Endothelial cell of umbilical vein (primary cell): ENCODE data around the gene VSIG4. TPM values are rescaled to one million over a fixed set of nuclear protein-coding genes. Genes with fewer than 3 reads are reported as not detected.

Experiments
- BruUV-seq: library from RNA; stranded (reverse); fragments of 400-500 nt; replicated peaks from 2 replicates; lab custom pipeline; 2021; lab: Mats Ljungman, UMichigan
- CTCF ChIA-PET: fragments of 300-600, 350-600 bp; sonication (Branson Sonifier 250); formaldehyde crosslinking; loops from one replicate; lab custom pipeline; 2021; ENCODE audit warnings: antibody characterized with exemption, inconsistent platforms; lab: Charles Lee
- POLR2A ChIA-PET: fragments of 300-600, 350-600 bp; sonication (Branson Sonifier 250); formaldehyde crosslinking; loops from one replicate; lab custom pipeline; 2021; ENCODE audit warnings: antibody characterized with exemption, inconsistent platforms; lab: Charles Lee
- DNase-seq: peaks from one replicate; pipeline ENCODE4 v3.0.0-alpha.2; 2011; ENCODE audit warnings: low read depth, low spot score
- FAIRE-seq: peaks from 2 replicates; lab custom pipeline; 2011; peaks lifted over from hg19 to GRCh38; lab: Jason Lieb, UNC
- H2AFZ ChIP-seq: 2 replicates; pipeline ENCODE4 v1.6.0; 2012; ENCODE audit warnings: low read depth, low read length, control low read depth, inconsistent platforms
- H3K27ac ChIP-seq: 2 replicates; pipeline ENCODE4 v1.5.1; 2011; ENCODE audit warnings: low read depth, mild to moderate bottlenecking, control low read depth, low read length, moderate library complexity; ENCODE audit not compliant: insufficient read depth
- H3K27me3 ChIP-seq, 2 experiments: 2 replicates each; pipeline versions ENCODE4 v1.6.0 to v1.6.1; 2011; ENCODE audit warnings: low read length in 2 of 2, mixed read lengths in 1 of 2; ENCODE audit not compliant: control insufficient read depth in 2 of 2, insufficient read depth in 2 of 2
- H3K36me3 ChIP-seq, 2 experiments: 2 replicates in 1 of 2; 3 replicates in 1 of 2; pipeline ENCODE4 v1.5.1; 2011; ENCODE audit warnings: low read length in 2 of 2, mild to moderate bottlenecking in 1 of 2, moderate library complexity in 1 of 2; ENCODE audit not compliant: control insufficient read depth in 2 of 2, insufficient read depth in 2 of 2; ENCODE audit errors: extremely low read depth in 1 of 2
- H3K4me1 ChIP-seq: 3 replicates; pipeline ENCODE4 v1.5.1; 2011; ENCODE audit warnings: mild to moderate bottlenecking, low read length; ENCODE audit not compliant: control insufficient read depth, insufficient read depth; ENCODE audit errors: extremely low read depth
- H3K4me2 ChIP-seq: 2 replicates; pipeline ENCODE4 v1.6.1; 2011; ENCODE audit warnings: low read length, control low read depth, mixed read lengths; ENCODE audit not compliant: insufficient read depth
- H3K4me3 ChIP-seq, 3 experiments: fragments of 200-600 bp in 1 of 3; sonication (generic), shearing (Covaris generic) in 1 of 3; replicated peaks in 1 of 3; 2 replicates each; pipeline ENCODE4 v1.5.1; 2011 to 2016; ENCODE audit warnings: control low read depth in 3 of 3, low read length in 3 of 3, mild to moderate bottlenecking in 2 of 3, inconsistent platforms in 1 of 3, low read depth in 1 of 3, moderate library complexity in 1 of 3; ENCODE audit not compliant: insufficient read depth in 1 of 3
- H3K79me2 ChIP-seq: 2 replicates; pipeline ENCODE4 v1.6.0; 2012; ENCODE audit warnings: low read length, inconsistent platforms; ENCODE audit not compliant: control insufficient read depth, insufficient read depth
- H3K9ac ChIP-seq: replicated peaks from 2 replicates; pipeline ENCODE3; 2011; ENCODE audit warnings: low read length, control low read depth; ENCODE audit not compliant: insufficient read depth; ENCODE audit errors: extremely low read depth
- H3K9me1 ChIP-seq: replicated peaks from 3 replicates; pipeline ENCODE4 v1.6.0; 2011; ENCODE audit warnings: mild to moderate bottlenecking, low read length; ENCODE audit not compliant: control insufficient read depth, insufficient read depth; ENCODE audit errors: extremely low read depth
- H3K9me3 ChIP-seq: replicated peaks from 2 replicates; pipeline ENCODE4 v1.5.1; 2012; ENCODE audit warnings: low read length, inconsistent platforms; ENCODE audit not compliant: control insufficient read depth, insufficient read depth
- H4K20me1 ChIP-seq: replicated peaks from 2 replicates; pipeline ENCODE3; 2011; ENCODE audit warnings: mild to moderate bottlenecking, low read length; ENCODE audit not compliant: control insufficient read depth, insufficient read depth; ENCODE audit errors: extremely low read depth
- GATA2 ChIP-seq: IDR thresholded peaks from 2 replicates; pipeline ENCODE4 v1.7.0; 2011; ENCODE audit warnings: low read depth, mild to moderate bottlenecking, moderate library complexity, mixed read lengths, low read length; ENCODE audit not compliant: insufficient read length, insufficient read depth
- JUN ChIP-seq: IDR thresholded peaks from 2 replicates; pipeline ENCODE4 v1.6.1; 2011; ENCODE audit warnings: borderline replicate concordance, low read depth; ENCODE audit not compliant: insufficient read length, insufficient read depth
- MAX ChIP-seq: IDR thresholded peaks from 2 replicates; pipeline ENCODE4 v1.6.1; 2011; ENCODE audit not compliant: insufficient read depth, insufficient read length
- MYC ChIP-seq: IDR thresholded peaks from one replicate; pipeline ENCODE4 v1.6.1; 2011; ENCODE audit warnings: mild to moderate bottlenecking, low read depth, low read length
- dilution Hi-C: fragments of 300-500 bp; cut with MboI; formaldehyde crosslinking; loops from one replicate; pipeline ENCODE4 v1.15.0; 2019; ENCODE audit warnings: low sequenced_read_pairs; ENCODE audit not compliant: extremely low pct_ligation_motif_present
- intact Hi-C: fragments of 100-400 bp; cut with micrococcal nuclease; formaldehyde crosslinking; loops from one replicate; pipeline ENCODE4 v1.10.0; 2022
- polyA plus RNA-seq, 4 experiments: library from polyadenylated mRNA; depleted of rRNA in 3 of 4; stranded (reverse) in 3 of 4; unstranded in 1 of 4; fragments of >200 nt; gene quantifications; 2 replicates each; pipeline versions ENCODE4 v1.2.1 to v1.2.3, GENCODE V29; 2011 to 2012; ENCODE audit warnings: missing spikeins in 1 of 4
- total RNA-seq: library from RNA; stranded (reverse); gene quantifications from 2 replicates; pipeline ENCODE4 v1.2.3, GENCODE V29; 2021
- TF ChIP-seq, protein P1 (sequence below), 2 donors: IDR thresholded peaks; 1 replicate in 1 of 2; 2 replicates in 1 of 2; pipeline ENCODE4 v1.5.1; 2011; ENCODE audit warnings: low read length in 2 of 2, mild to moderate bottlenecking in 2 of 2, moderate library complexity in 2 of 2, control low read depth in 1 of 2, inconsistent platforms in 1 of 2, low read depth in 1 of 2; ENCODE audit not compliant: insufficient read depth in 1 of 2; ENCODE audit errors: extremely low read depth in 1 of 2

The VSIG4 gene
- total and polyA plus RNA-seq, 2 donors (not counting 3 experiments of a cell fraction or from before 2014, with no cell fraction given) = not detected

DNA sequence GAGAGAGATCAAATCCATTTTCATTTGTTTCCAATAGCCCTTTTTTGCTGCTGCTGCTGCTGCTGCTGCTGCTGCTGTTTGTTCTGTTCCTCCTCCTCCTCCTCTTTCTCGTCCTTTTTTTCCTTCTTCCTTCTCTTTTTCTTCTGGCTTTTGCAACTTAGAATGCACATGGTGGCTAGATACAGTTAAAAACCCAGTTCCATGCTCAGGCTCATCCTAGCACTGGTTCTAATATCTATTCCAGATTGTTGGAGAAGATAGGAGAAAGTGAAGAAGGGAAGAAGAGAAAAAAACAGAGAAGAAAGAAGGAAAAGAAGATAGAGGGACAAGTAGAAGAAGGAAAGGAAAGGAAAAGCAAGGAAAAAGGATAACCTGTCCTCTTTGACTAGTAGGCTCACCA, 39.7 kb downstream of the VSIG4 start:
- DNase-seq = no peak
- H2AFZ ChIP-seq = no peak overlapping the region
- TF ChIP-seq JUN = no peak
- no peak for TF ChIP-seq GATA2
- no peak for TF ChIP-seq MAX
- TF ChIP-seq, protein P1, sequence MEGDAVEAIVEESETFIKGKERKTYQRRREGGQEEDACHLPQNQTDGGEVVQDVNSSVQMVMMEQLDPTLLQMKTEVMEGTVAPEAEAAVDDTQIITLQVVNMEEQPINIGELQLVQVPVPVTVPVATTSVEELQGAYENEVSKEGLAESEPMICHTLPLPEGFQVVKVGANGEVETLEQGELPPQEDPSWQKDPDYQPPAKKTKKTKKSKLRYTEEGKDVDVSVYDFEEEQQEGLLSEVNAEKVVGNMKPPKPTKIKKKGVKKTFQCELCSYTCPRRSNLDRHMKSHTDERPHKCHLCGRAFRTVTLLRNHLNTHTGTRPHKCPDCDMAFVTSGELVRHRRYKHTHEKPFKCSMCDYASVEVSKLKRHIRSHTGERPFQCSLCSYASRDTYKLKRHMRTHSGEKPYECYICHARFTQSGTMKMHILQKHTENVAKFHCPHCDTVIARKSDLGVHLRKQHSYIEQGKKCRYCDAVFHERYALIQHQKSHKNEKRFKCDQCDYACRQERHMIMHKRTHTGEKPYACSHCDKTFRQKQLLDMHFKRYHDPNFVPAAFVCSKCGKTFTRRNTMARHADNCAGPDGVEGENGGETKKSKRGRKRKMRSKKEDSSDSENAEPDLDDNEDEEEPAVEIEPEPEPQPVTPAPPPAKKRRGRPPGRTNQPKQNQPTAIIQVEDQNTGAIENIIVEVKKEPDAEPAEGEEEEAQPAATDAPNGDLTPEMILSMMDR (IDR thresholded peaks at IDR 0.05; ENCODE audit: extremely low read depth in 1 of 2, insufficient read depth in 1 of 2, low read depth in 1 of 2, low read length in 2 of 2) = no peak
- no peaks in the 10 kb centered on the region for H3K27me3 ChIP-seq
- POLR2A ChIA-PET = no interaction called here
- BruUV-seq = no TSS peak
- no peak overlapping the region for H3K9ac ChIP-seq
- no peaks in the 10 kb centered on the region for H3K9me1 ChIP-seq
- H4K20me1 ChIP-seq = no peaks in the 10 kb centered on the region
- no peak overlapping the region for H3K4me2 ChIP-seq
- no peaks in the 10 kb centered on the region for H3K4me1 ChIP-seq
- no peak overlapping the region for H3K27ac ChIP-seq
- CTCF ChIA-PET = no interaction called here
- no peaks in the 10 kb centered on the region for H3K36me3 ChIP-seq
- no peak overlapping the region for H3K4me3 ChIP-seq
- FAIRE-seq = no peak
- dilution Hi-C loops (no loop called here), intact Hi-C loops (no loop called here)
- no peaks in the 10 kb centered on the region for H3K79me2 ChIP-seq
- H3K9me3 ChIP-seq = no peaks in the 10 kb centered on the region

GRCh38 chrX:65999563-66000148, 40.2 kb downstream of the VSIG4 start:
- Histone ChIP-seq H3K4me3 (no peak overlapping the region), H3K9me1 (no peaks in the 10 kb centered on the region), H4K20me1 (no peaks in the 10 kb centered on the region), H3K79me2 (no peaks in the 10 kb centered on the region), H3K36me3 (no peaks in the 10 kb centered on the region), H3K27ac (no peak overlapping the region), H3K9ac (no peak overlapping the region), H3K9me3 (no peaks in the 10 kb centered on the region), H3K4me2 (no peak overlapping the region), H3K4me1 (no peaks in the 10 kb centered on the region), H2AFZ (no peak overlapping the region), H3K27me3 (no peaks in the 10 kb centered on the region)
- DNase-seq = no peak
- dilution Hi-C loops (no loop called here), intact Hi-C loops (no loop called here)
- no TSS peak for BruUV-seq
- no peak for FAIRE-seq
- ChIA-PET POLR2A (no interaction called here), CTCF (no interaction called here)
- TF ChIP-seq MYC = no peak
